NT2/D1 (cell line): ENCODE measurements around the gene ARID1B.

Experiments
- SUZ12 ChIP-seq: IDR thresholded peaks from 2 replicates; pipeline ENCODE4 v1.6.1; 2011; ENCODE audit not compliant: insufficient read length, insufficient read depth; ENCODE audit errors: extremely low read depth
- ZNF274 ChIP-seq: IDR thresholded peaks from 2 replicates; pipeline ENCODE4 v1.6.1; 2011; ENCODE audit warnings: mild to moderate bottlenecking, low read depth, low read length

- TF ChIP-seq ZNF274 (no peak), SUZ12 (no peak)
These were observed 253.6 kb downstream of the ARID1B start for GRCh38 chr6:157030755-157031154.
